K562 (cell line): Measurements from ENCODE around the gene DCTN5. TPM values are rescaled to one million over a fixed set of nuclear protein-coding genes. Genes with fewer than 3 reads are reported as not detected.

Experiments used
- ARID1B ChIP-seq: fragments of 450-650 bp; IDR thresholded peaks from 2 replicates; pipeline ENCODE4 v1.6.1; 2016; ENCODE audit warnings: antibody characterized with exemption, mild to moderate bottlenecking, inconsistent platforms
- ATF6 ChIP-seq: sonication (generic); formaldehyde crosslinking; IDR thresholded peaks from 2 replicates; pipeline ENCODE4 v1.4.0; 2020; ENCODE audit warnings: mild to moderate bottlenecking, missing genetic modification reagents
- NRF1 ChIP-seq, 2 experiments: fragments of 450-650 bp; IDR thresholded peaks in 1 of 2; conservative IDR thresholded peaks in 1 of 2; 2 replicates each; pipeline ENCODE4 v1.6.1; 2014; ENCODE audit warnings: mild to moderate bottlenecking in 2 of 2
- RAD51 ChIP-seq: fragments of 450-650 bp; IDR thresholded peaks from 2 replicates; pipeline ENCODE4 v1.7.1; 2016; ENCODE audit warnings: low read depth, mild to moderate bottlenecking, borderline replicate concordance
- TFE3 ChIP-seq: fragments of 450-650 bp; formaldehyde crosslinking; IDR thresholded peaks from 2 replicates; pipeline ENCODE4 v1.4.0; 2020; ENCODE audit warnings: mild to moderate bottlenecking, mixed read lengths
- TOE1 ChIP-seq, 2 experiments: fragments of 450-650 bp in 1 of 2; sonication (generic) in 1 of 2; formaldehyde crosslinking in 1 of 2; IDR thresholded peaks; 2 replicates each; pipeline versions ENCODE4 v1.7.1 to v1.8.0; 2016 to 2022; ENCODE audit warnings: borderline replicate concordance in 2 of 2, mild to moderate bottlenecking in 2 of 2, antibody characterized with exemption in 1 of 2, inconsistent platforms in 1 of 2, low read depth in 1 of 2, missing genetic modification reagents in 1 of 2, moderate library complexity in 1 of 2
- XRCC5 ChIP-seq: fragments of 200-400 bp; formaldehyde crosslinking; IDR thresholded peaks from 2 replicates; pipeline ENCODE4 v1.6.1; 2017; ENCODE audit warnings: low read depth, mild to moderate bottlenecking, low read length
- polyA plus RNA-seq, 8 experiments: library from polyadenylated mRNA; depleted of rRNA in 4 of 8; stranded (reverse) in 5 of 8; unstranded in 3 of 8; fragments of >200 nt; fragmentation: Nextera tagmentation in 2 of 8; fragmentation: Illumina TruSeq in 1 of 8; extraction: Ambion mirVana in 2 of 8; extraction: Trizol in 1 of 8; gene quantifications; 2 replicates each; pipeline versions ENCODE4 v1.2.1 to v1.2.3, GENCODE V29; 2011 to 2014; ENCODE audit warnings: inconsistent platforms in 1 of 8, missing spikeins in 1 of 8
- total RNA-seq, 7 experiments: library from RNA; depleted of rRNA in 6 of 7; stranded (reverse); fragments of >200 nt in 6 of 7; fragmentation: Illumina TruSeq in 2 of 7; extraction: Trizol in 2 of 7; gene quantifications; 2 replicates each; pipeline versions ENCODE4 v1.2.1 to v1.2.3, GENCODE V29; 2011 to 2021; ENCODE audit warnings: low replicate concordance in 1 of 7
- TF ChIP-seq, protein P1 (sequence below): fragments of 250-450 bp; sonication (Bioruptor Pico); IDR thresholded peaks from 2 replicates; pipeline ENCODE4 v1.4.0; 2020
- TF ChIP-seq, protein P2 (sequence below): fragments of 200-800 bp; sonication (Bioruptor generic); IDR thresholded peaks from 2 replicates; pipeline ENCODE4 v1.6.1; 2017; ENCODE audit warnings: missing genetic modification characterization, missing compliant biosample characterization
- TF ChIP-seq, protein P3 (sequence below): fragments of 250-450 bp; sonication (Bioruptor Pico); IDR thresholded peaks from 2 replicates; pipeline ENCODE4 v1.5.0; 2021; ENCODE audit warnings: mild to moderate bottlenecking, borderline replicate concordance

DCTN5 gene
- total and polyA plus RNA-seq, 9 of the 15 experiments (the other 6 are each of a cell fraction or from before 2014, with no cell fraction given): 35.8 to 149 (median 75.9) TPM

DNA sequence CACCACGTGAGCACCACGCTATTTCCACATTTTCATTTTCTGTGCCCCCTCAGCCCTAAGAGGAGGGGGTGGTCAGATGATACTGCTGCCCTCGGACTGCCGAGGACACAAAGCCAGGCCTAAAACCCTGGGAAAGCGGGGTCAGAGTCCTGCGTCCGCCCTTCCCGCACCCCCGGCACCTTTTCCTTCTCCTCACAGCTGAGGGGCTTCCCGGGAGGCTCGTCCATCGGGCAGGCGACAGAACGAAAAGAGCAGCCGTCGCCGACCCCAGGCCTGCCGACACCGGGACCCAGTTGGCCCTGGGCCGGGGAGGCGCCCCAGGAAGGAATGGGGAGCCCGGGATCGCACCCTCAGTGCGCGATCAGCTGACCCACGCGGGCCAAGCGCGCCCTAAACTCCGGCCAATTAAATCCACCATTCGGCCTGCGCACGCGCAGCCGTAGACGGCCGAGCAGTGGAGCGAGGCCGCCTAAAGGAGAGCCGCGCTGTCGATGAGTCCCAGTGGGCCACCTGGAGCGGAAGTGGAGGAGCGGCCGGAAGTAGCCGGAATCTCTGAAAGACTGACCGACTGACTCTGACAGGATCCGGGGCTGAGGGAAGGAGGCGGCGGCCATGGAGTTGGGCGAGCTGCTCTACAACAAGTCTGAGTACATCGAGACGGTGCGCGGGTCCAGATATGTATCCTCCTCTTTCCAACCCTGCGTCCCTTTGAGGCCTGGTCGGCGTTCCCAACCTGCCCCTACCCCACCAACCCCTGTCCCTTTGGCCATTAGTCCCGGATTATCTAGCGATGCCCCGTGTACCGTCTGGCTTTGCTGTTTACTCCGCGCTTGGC is at the start of gene DCTN5, which contains the start of gene PALB2 (continued):
- TF ChIP-seq, protein P1, sequence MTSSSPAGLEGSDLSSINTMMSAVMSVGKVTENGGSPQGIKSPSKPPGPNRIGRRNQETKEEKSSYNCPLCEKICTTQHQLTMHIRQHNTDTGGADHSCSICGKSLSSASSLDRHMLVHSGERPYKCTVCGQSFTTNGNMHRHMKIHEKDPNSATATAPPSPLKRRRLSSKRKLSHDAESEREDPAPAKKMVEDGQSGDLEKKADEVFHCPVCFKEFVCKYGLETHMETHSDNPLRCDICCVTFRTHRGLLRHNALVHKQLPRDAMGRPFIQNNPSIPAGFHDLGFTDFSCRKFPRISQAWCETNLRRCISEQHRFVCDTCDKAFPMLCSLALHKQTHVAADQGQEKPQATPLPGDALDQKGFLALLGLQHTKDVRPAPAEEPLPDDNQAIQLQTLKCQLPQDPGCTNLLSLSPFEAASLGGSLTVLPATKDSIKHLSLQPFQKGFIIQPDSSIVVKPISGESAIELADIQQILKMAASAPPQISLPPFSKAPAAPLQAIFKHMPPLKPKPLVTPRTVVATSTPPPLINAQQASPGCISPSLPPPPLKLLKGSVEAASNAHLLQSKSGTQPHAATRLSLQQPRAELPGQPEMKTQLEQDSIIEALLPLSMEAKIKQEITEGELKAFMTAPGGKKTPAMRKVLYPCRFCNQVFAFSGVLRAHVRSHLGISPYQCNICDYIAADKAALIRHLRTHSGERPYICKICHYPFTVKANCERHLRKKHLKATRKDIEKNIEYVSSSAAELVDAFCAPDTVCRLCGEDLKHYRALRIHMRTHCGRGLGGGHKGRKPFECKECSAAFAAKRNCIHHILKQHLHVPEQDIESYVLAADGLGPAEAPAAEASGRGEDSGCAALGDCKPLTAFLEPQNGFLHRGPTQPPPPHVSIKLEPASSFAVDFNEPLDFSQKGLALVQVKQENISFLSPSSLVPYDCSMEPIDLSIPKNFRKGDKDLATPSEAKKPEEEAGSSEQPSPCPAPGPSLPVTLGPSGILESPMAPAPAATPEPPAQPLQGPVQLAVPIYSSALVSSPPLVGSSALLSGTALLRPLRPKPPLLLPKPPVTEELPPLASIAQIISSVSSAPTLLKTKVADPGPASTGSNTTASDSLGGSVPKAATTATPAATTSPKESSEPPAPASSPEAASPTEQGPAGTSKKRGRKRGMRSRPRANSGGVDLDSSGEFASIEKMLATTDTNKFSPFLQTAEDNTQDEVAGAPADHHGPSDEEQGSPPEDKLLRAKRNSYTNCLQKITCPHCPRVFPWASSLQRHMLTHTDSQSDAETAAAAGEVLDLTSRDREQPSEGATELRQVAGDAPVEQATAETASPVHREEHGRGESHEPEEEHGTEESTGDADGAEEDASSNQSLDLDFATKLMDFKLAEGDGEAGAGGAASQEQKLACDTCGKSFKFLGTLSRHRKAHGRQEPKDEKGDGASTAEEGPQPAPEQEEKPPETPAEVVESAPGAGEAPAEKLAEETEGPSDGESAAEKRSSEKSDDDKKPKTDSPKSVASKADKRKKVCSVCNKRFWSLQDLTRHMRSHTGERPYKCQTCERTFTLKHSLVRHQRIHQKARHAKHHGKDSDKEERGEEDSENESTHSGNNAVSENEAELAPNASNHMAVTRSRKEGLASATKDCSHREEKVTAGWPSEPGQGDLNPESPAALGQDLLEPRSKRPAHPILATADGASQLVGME (CRISPR knock-in tag): peak; percentile 59; the same call in 1 of the 2 replicates
- TF ChIP-seq TFE3 (CRISPR knock-in tag): peak; percentile 46
- TF ChIP-seq, protein P2, sequence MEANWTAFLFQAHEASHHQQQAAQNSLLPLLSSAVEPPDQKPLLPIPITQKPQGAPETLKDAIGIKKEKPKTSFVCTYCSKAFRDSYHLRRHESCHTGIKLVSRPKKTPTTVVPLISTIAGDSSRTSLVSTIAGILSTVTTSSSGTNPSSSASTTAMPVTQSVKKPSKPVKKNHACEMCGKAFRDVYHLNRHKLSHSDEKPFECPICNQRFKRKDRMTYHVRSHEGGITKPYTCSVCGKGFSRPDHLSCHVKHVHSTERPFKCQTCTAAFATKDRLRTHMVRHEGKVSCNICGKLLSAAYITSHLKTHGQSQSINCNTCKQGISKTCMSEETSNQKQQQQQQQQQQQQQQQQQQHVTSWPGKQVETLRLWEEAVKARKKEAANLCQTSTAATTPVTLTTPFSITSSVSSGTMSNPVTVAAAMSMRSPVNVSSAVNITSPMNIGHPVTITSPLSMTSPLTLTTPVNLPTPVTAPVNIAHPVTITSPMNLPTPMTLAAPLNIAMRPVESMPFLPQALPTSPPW (CRISPR knock-in tag): peak; percentile 52; the same call in 1 of the 2 replicates
- 0 out of 2 replicates have a peak, but pooled peaks have one; percentile 14 for TF ChIP-seq ARID1B
- peak; percentile 98 for TF ChIP-seq NRF1 (conservative IDR thresholded peaks at IDR 0.05 in 1 of 2, IDR thresholded peaks at IDR 0.05 in 1 of 2)
- TF ChIP-seq, protein P3, sequence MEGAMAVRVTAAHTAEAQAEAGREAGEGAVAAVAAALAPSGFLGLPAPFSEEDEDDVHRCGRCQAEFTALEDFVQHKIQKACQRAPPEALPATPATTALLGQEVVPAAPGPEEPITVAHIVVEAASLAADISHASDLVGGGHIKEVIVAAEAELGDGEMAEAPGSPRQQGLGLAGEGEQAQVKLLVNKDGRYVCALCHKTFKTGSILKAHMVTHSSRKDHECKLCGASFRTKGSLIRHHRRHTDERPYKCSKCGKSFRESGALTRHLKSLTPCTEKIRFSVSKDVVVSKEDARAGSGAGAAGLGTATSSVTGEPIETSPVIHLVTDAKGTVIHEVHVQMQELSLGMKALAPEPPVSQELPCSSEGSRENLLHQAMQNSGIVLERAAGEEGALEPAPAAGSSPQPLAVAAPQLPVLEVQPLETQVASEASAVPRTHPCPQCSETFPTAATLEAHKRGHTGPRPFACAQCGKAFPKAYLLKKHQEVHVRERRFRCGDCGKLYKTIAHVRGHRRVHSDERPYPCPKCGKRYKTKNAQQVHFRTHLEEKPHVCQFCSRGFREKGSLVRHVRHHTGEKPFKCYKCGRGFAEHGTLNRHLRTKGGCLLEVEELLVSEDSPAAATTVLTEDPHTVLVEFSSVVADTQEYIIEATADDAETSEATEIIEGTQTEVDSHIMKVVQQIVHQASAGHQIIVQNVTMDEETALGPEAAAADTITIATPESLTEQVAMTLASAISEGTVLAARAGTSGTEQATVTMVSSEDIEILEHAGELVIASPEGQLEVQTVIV (CRISPR knock-in tag): no peak
- peak; percentile 93 for TF ChIP-seq ATF6 (CRISPR knock-in tag)
- peak; percentile 89 for TF ChIP-seq RAD51
- TF ChIP-seq XRCC5: peak; percentile 97
- TF ChIP-seq TOE1 (IDR thresholded peaks at IDR 0.05; ENCODE audit: borderline replicate concordance): peak; percentile 88; the same call in 1 of the 2 replicates
- no peak for TF ChIP-seq TOE1 (CRISPR knock-in tag; IDR thresholded peaks at IDR 0.05; ENCODE audit: borderline replicate concordance, low read depth)
